GM12878 (cell line): ENCODE results near the gene FRAS1. TPM values are rescaled to one million over a fixed set of nuclear protein-coding genes. Genes with fewer than 3 reads are reported as not detected.
"Not testable (repeated sequence)": the region's sequence is repeated elsewhere in the genome, so short reads cannot be mapped to it uniquely, and the experiment has no call there.

Experiments used
- ATAC-seq: fragments of 200-7000 bp; cut with Tn5 transposase; 3 replicates; pipeline ENCODE4 v1.9.1; 2020; ENCODE audit warnings: mild to moderate bottlenecking, moderate library complexity
- BruUV-seq: library from RNA; stranded (reverse); fragments of 400-500 nt; replicated peaks from 2 replicates; lab custom pipeline; 2021; lab: Mats Ljungman, UMichigan
- CTCF ChIA-PET: fragments of 300-600 bp; sonication (Branson Sonifier 250); formaldehyde crosslinking; extraction: SDS; loops from one replicate; lab custom pipeline; 2021; ENCODE audit warnings: inconsistent platforms; lab: Yijun Ruan, JAX
- POLR2A ChIA-PET: fragments of 350-600 bp; formaldehyde crosslinking; extraction: SDS; loops from one replicate; lab custom pipeline; 2021; ENCODE audit warnings: inconsistent platforms; lab: Charles Lee
- RAD21 ChIA-PET: fragments of 300-600 bp; sonication (Branson Sonifier 250); formaldehyde crosslinking; loops from one replicate; lab custom pipeline; 2023; ENCODE audit warnings: antibody characterized with exemption; ENCODE audit not compliant: unreplicated experiment; lab: Charles Lee
- SMC1A ChIA-PET: fragments of 300-600 bp; sonication (Branson Sonifier 250); formaldehyde crosslinking; loops from one replicate; lab custom pipeline; 2023; ENCODE audit not compliant: unreplicated experiment, uncharacterized antibody; lab: Charles Lee
- DNase-seq: peaks from one replicate; pipeline ENCODE4 v3.0.0-alpha.2; 2011; ENCODE audit warnings: low read depth, low spot score
- FAIRE-seq: peaks from 3 replicates; lab custom pipeline; 2011; peaks lifted over from hg19 to GRCh38; lab: Jason Lieb, UNC
- H2AFZ ChIP-seq: 2 replicates; pipeline ENCODE4 v1.6.0; 2011; ENCODE audit warnings: low read depth, low read length, control low read depth; ENCODE audit not compliant: control insufficient read depth
- H3K27ac ChIP-seq: 2 replicates; pipeline ENCODE4 v1.5.1; 2011; ENCODE audit warnings: control low read depth; ENCODE audit not compliant: control insufficient read depth, insufficient read depth
- H3K27me3 ChIP-seq, 2 experiments: replicated peaks in 1 of 2; 2 replicates each; pipeline versions ENCODE4 v1.6.0 to v1.6.1; 2011; ENCODE audit warnings: low read length in 1 of 2; ENCODE audit not compliant: control insufficient read depth in 2 of 2, insufficient read depth in 2 of 2
- H3K36me3 ChIP-seq, 2 experiments: 2 replicates each; pipeline ENCODE4 v1.5.1; 2011; ENCODE audit warnings: low read length in 1 of 2; ENCODE audit not compliant: control insufficient read depth in 2 of 2, insufficient read depth in 2 of 2
- H3K4me1 ChIP-seq: 2 replicates; pipeline ENCODE4 v1.6.1; 2011; ENCODE audit warnings: mild to moderate bottlenecking, low read length, moderate library complexity, mixed read lengths; ENCODE audit not compliant: control insufficient read depth, insufficient read depth
- H3K4me2 ChIP-seq: 2 replicates; pipeline ENCODE4 v1.6.0; 2011; ENCODE audit warnings: control low read depth; ENCODE audit not compliant: control insufficient read depth, insufficient read depth
- H3K4me3 ChIP-seq: fragments of 200-600 bp; sonication (generic); 2 replicates; pipeline ENCODE4 v1.5.1; 2016
- H3K79me2 ChIP-seq: 2 replicates; pipeline ENCODE4 v1.6.0; 2011; ENCODE audit warnings: low read length; ENCODE audit not compliant: control insufficient read depth, insufficient read depth
- H3K9ac ChIP-seq: 2 replicates; pipeline ENCODE4 v1.8.0; 2011; ENCODE audit warnings: low read length, control low read depth, mixed read lengths; ENCODE audit not compliant: control insufficient read depth, insufficient read depth
- H3K9me3 ChIP-seq: replicated peaks from 3 replicates; pipeline ENCODE4 v1.5.1; 2011; ENCODE audit warnings: mild to moderate bottlenecking, low read length; ENCODE audit not compliant: control insufficient read depth, insufficient read depth
- H4K20me1 ChIP-seq: 2 replicates; pipeline ENCODE4 v1.6.0; 2011; ENCODE audit not compliant: control insufficient read depth, insufficient read depth
- WGBS: methylation state at CpG from one replicate; pipeline ENCODE4 v1.1.6; 2016; ENCODE audit warnings: low lambda C conversion rate; ENCODE audit not compliant: insufficient replicate concordance, insufficient coverage; ENCODE audit errors: missing lambda C conversion rate; 5-methylcytosine and 5-hydroxymethylcytosine counted together
- in situ Hi-C: fragments of 300-500 bp; cut with MboI; formaldehyde crosslinking; loops from 9 replicates; pipeline ENCODE4 v1.14.3; 2018; ENCODE audit warnings: mixed read lengths
- intact Hi-C: fragments of 100-400 bp; cut with micrococcal nuclease; formaldehyde crosslinking; loops from one replicate; pipeline ENCODE4 v1.14.2; 2022; ENCODE audit not compliant: unreplicated experiment
- polyA plus RNA-seq, 11 experiments: library from polyadenylated mRNA; depleted of rRNA in 4 of 11; unstranded in 6 of 11; stranded (reverse) in 5 of 11; fragments of >200 nt; fragmentation: Nextera tagmentation in 4 of 11; fragmentation: Illumina TruSeq in 1 of 11; extraction: Ambion mirVana in 4 of 11; extraction: Trizol in 1 of 11; gene quantifications; 1 replicate in 1 of 11; 2 replicates in 10 of 11; pipeline versions ENCODE4 v1.2.1 to v1.2.3, GENCODE V29; 2011 to 2016; ENCODE audit warnings: inconsistent platforms in 2 of 11, missing spikeins in 2 of 11, low read depth in 1 of 11
- total RNA-seq, 4 experiments: library from RNA; depleted of rRNA in 3 of 4; stranded (reverse); fragments of >200 nt in 3 of 4; fragmentation: Illumina TruSeq in 1 of 4; extraction: Trizol in 1 of 4; gene quantifications; 2 replicates each; pipeline versions ENCODE4 v1.2.1 to v1.2.3, GENCODE V29; 2013 to 2021

FRAS1 gene
- total and polyA plus RNA-seq, 10 of the 15 experiments (the other 5 are each of a cell fraction or from before 2014, with no cell fraction given): 0.08 to 11.7 (median 0.20) TPM

- H3K36me3 ChIP-seq, H3K4me2 ChIP-seq, H4K20me1 ChIP-seq, H3K9ac ChIP-seq, H3K4me1 ChIP-seq, POLR2A ChIA-PET, H3K4me3 ChIP-seq, H3K27ac ChIP-seq, H2AFZ ChIP-seq, intact Hi-C loops, H3K79me2 ChIP-seq, RAD21 ChIA-PET, BruUV-seq, CTCF ChIA-PET, DNase-seq, FAIRE-seq, H3K9me3 ChIP-seq, SMC1A ChIA-PET, ATAC-seq, in situ Hi-C loops: not testable (repeated sequence)
- H3K27me3 ChIP-seq: peaks cover 3 to 17% of the 10 kb centered on the region in 2 experiments
- WGBS: 88% methylated on average over 18 of the region's 28 CpGs
Observed at GRCh38 chr4:78547899-78548298, 490.8 kb downstream of the FRAS1 start.

GRCh38 chr4:78548889-78549288, 491.8 kb downstream of the FRAS1 start:
- 42% methylated on average over 2 of the region's 4 CpGs for WGBS
- intact Hi-C loops, in situ Hi-C loops, H2AFZ ChIP-seq, ATAC-seq, DNase-seq, H3K9ac ChIP-seq, BruUV-seq, H3K27ac ChIP-seq, H3K9me3 ChIP-seq, RAD21 ChIA-PET, POLR2A ChIA-PET, H3K79me2 ChIP-seq, H4K20me1 ChIP-seq, H3K4me3 ChIP-seq, H3K36me3 ChIP-seq, CTCF ChIA-PET, H3K4me2 ChIP-seq, H3K4me1 ChIP-seq, FAIRE-seq: not testable (repeated sequence)
- H3K27me3 ChIP-seq: peaks cover 3 to 17% of the 10 kb centered on the region in 2 experiments
- SMC1A ChIA-PET: interaction anchor here (0.8 kb wide), 1 partner anchor 10 kb away, joined by 3 read pairs; no protein-coding TSS in a partner anchor
